HCT116 (cell line): ENCODE measurements around the gene HEXIM1.

Experiments
- CTCF ChIP-seq, 3 experiments: fragments of 200-600 bp in 1 of 3; sonication (generic) in 1 of 3; IDR thresholded peaks in 2 of 3; conservative IDR thresholded peaks in 1 of 3; 2 replicates each; pipeline ENCODE4 v1.5.1; 2012 to 2017; ENCODE audit warnings: low read depth in 2 of 3, low read length in 2 of 3, antibody characterized with exemption in 1 of 3, borderline replicate concordance in 1 of 3, control low read depth in 1 of 3, mild to moderate bottlenecking in 1 of 3, mixed read lengths in 1 of 3, mixed run types in 1 of 3, moderate library complexity in 1 of 3; ENCODE audit not compliant: insufficient read depth in 1 of 3
- EGR1 ChIP-seq: IDR thresholded peaks from 2 replicates; pipeline ENCODE4 v1.6.1; 2012; ENCODE audit warnings: low read depth
- EZH2 ChIP-seq: fragments of 200-600 bp; sonication (generic); IDR thresholded peaks from 2 replicates; pipeline ENCODE4 v1.6.1; 2017; ENCODE audit warnings: antibody characterized with exemption, mixed run types
- EZH2phosphoT487 ChIP-seq: fragments of 200-600 bp; IDR thresholded peaks from 2 replicates; pipeline ENCODE4 v1.6.1; 2018; ENCODE audit warnings: antibody characterized with exemption, borderline replicate concordance
- JUND ChIP-seq: IDR thresholded peaks from 2 replicates; pipeline ENCODE4 v1.6.1; 2012
- POLR2A ChIP-seq: IDR thresholded peaks from 2 replicates; pipeline ENCODE4 v1.7.0; 2011; ENCODE audit warnings: borderline replicate concordance; ENCODE audit not compliant: insufficient read depth, insufficient read length; ENCODE audit errors: extremely low read depth
- SRF ChIP-seq: IDR thresholded peaks from 2 replicates; pipeline ENCODE4 v1.6.1; 2012; ENCODE audit warnings: low read depth
- YY1 ChIP-seq: IDR thresholded peaks from 2 replicates; pipeline ENCODE4 v1.6.1; 2011; ENCODE audit warnings: low read length, low read depth, moderate library complexity, mild to moderate bottlenecking; ENCODE audit not compliant: insufficient replicate concordance; ENCODE audit errors: extremely low read depth
- ZNF274 ChIP-seq: fragments of 200-500 bp; sonication (Bioruptor generic); IDR thresholded peaks from 2 replicates; pipeline ENCODE4 v1.6.1; 2014; ENCODE audit warnings: mild to moderate bottlenecking, low read depth, low read length, inconsistent platforms
- TF ChIP-seq, protein P1 (sequence below): IDR thresholded peaks from 2 replicates; pipeline ENCODE4 v1.6.1; 2012

- TF ChIP-seq CTCF (IDR thresholded peaks at IDR 0.05 in 2 of 3, conservative IDR thresholded peaks at IDR 0.05 in 1 of 3; ENCODE audit: borderline replicate concordance in 1 of 3, insufficient read depth in 1 of 3, low read depth in 2 of 3, low read length in 2 of 3) (no peak), POLR2A (no peak), ZNF274 (no peak), EZH2phosphoT487 (no peak), JUND (no peak), EZH2 (no peak), EGR1 (no peak), YY1 (no peak), SRF (no peak)
- TF ChIP-seq, protein P1, sequence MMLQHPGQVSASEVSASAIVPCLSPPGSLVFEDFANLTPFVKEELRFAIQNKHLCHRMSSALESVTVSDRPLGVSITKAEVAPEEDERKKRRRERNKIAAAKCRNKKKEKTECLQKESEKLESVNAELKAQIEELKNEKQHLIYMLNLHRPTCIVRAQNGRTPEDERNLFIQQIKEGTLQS: no peak
Observed at GRCh38 chr17:45139533-45139920, 8.7 kb upstream of the HEXIM1 start.
